GM21526 (cell line): ENCODE measurements around the gene EPC2.

Source experiments
- ATAC-seq: cut with Tn5 transposase; IDR thresholded peaks from one replicate; pipeline ENCODE4 v1.9.1; 2021; ENCODE audit warnings: moderate library complexity; ENCODE audit not compliant: unreplicated experiment, low FRiP score

The EPC2 gene, protein sequence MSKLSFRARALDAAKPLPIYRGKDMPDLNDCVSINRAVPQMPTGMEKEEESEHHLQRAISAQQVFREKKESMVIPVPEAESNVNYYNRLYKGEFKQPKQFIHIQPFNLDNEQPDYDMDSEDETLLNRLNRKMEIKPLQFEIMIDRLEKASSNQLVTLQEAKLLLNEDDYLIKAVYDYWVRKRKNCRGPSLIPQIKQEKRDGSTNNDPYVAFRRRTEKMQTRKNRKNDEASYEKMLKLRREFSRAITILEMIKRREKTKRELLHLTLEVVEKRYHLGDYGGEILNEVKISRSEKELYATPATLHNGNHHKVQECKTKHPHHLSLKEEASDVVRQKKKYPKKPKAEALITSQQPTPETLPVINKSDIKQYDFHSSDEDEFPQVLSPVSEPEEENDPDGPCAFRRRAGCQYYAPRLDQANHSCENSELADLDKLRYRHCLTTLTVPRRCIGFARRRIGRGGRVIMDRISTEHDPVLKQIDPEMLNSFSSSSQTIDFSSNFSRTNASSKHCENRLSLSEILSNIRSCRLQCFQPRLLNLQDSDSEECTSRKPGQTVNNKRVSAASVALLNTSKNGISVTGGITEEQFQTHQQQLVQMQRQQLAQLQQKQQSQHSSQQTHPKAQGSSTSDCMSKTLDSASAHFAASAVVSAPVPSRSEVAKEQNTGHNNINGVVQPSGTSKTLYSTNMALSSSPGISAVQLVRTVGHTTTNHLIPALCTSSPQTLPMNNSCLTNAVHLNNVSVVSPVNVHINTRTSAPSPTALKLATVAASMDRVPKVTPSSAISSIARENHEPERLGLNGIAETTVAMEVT

DNA sequence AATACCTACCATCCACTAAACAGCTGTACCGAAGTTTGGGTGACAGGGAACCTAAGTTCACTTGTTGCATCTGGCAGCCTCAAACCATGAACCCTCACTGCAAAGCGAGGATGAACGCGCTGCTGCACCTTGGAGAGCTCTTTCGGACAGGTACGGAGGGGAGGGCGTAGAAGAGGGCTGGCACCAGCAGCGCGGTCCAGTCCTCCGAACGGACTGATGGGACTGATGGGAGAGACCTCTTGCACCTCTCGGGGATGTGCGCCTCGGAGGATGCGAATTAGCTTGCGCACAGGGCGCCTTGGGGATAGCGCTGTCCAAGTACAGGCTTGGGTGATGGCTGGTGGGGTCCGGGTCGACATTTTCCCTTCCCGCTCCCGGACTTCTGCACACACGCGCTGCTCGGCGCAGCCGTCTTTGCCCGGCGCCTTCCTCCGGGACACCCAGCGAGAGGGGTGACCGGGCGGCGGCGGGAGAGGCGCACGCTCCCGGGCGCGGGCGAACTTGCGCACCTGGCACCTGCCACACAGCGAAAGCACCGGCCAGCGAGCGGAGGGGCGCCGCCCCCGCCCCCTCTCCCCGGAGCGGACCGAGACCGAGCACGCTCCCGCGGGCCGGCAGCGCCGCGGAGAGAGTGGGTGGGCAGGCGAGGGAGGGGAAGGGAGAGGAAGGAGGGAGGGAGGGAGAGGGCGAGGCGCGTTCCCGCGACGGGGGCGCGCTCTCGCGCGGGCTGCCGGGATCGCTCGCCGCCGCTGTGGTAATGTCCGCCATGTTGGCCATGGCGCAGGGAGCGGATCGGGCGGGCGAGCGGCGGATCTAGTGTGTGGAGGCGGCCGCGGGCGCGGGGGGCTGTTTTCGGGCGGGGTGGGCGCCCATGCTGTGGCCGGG, at the start of gene EPC2:
TSS of gene EPC2 (plus strand) at position 754 of the 885 bp plus-strand sequence. CDS start 267 bp downstream, outside the sequence.
- ATAC-seq, result peak; percentile 57

DNA sequence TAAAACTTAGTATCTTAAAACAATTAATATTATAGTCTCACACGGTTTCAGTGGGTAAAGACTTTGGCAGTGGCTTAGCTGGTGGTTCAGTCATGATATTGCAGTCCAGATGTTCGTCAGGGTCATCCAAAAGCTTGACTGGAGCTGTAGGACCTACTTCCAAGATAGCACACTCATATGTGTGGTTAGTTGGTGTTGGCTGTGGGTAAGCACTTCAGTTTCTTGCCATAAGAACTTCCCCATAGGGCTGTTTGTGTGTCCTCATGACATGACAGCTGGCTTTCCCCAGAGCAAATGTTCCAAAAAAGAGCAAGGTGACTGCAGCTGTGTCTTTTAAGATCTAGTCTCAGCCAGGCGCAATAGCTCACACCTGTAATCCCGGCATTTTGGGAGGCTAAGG, 48.5 kb upstream of the EPC2 start:
- no peak for ATAC-seq

DNA sequence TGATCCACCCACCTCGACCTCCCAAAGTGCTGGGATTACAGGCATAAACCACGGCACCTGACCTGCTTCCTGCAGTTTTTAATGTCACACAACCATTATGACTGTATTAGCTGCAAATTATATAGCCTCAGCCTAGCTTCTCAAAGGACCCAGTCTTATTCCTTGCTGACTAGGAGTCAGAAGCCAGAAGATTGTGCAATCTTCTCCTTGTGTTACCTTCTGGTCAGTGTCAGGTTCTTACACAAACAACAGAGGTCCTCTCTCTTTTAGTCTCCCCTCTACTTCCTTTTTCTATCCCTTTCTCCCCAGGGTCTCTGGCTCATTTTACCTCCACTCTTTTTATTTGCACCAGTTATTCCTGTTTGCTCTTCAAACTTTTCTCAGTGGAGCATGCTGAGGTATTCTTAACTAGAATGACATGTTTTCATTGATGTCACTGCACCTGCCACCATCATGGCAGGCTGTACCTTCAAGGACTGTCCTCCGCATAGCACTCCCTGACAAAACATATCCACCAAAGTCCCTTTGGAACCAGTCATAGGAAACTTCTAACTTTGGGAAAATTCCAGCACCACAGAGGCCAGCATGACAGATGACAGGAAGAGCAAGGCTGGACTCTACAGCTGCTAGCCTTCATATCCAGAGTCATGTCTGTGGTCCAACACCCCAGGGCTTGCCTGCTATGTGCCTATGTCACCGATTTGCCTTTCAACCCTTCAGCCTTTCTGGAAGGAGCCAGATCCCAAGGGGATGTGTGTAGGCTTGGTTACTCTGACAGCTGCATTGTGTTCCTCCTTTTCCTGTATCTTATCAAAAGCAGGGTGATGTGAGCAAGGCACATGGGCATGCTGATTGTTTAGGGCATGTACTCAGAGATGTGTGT, 45.2 kb upstream of the EPC2 start:
- no peak for ATAC-seq

DNA sequence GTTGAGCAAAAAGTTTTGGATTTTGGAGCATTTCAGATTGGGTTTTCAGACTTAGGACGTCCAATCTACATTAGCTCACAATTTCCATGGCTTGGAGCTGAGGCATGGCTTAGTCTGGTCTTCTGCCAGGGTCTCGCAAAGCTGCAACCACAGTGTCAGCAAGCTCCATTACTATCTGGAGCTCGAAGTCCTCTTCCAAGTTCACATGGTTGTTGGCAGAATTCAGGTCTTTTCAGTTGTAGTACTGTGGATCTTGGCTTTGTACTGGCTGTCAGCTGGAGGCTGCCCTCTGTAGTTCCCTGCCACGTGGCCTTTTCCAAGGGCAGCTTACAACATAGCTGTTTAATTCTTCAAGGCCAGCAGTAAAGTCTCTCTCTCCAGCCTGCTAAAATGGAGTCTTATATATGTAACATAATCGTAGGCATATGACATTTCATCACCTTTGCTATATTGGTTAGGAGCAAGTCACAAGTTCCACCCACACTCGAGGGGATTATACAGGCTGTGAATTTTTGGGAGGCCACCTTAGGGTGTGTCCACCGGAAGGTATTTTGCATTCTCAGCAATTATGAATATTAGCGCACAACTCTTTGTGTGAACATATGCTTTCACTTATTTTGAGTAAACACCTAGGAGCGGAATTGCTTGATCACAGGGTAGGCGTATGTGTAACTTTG, 41.5 kb upstream of the EPC2 start:
- ATAC-seq, result peak; percentile 34

DNA sequence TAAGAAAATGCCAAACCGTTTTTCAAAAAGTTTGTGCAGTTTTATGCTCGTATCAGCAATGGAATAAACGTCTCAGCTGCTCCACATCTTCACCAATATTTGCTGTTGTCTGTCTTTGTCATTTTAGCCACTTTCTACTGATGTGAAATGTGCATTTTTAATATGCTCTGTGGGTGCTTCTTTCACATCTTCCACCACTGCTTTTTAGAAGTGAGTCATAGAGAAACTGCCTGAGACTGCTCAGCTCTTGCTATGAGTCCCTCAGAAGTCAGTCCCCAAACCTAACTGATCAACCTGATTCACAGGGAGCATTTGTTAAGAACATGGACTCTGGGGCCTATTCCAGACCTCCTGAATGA, 41.0 kb upstream of the EPC2 start:
- ATAC-seq, result peak; percentile 99

DNA sequence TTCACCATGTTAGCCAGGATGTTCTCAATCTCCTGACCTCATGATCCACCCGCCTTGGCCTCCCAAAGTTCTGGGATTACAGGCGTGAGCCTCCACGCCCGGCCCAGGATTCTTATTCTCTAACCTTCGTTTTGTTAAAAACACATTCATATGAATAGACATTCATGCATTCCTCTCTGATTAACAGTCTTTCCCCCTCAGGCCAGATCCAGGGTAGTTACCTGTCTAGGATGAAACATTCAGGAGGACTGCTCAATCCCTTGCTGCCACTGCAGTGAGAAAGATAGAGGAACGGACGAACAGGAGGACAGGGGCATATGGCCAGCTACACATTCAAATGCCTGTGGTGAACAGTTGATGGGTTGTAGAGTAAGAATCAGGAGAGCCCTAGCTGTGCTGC, 39.6 kb upstream of the EPC2 start:
- ATAC-seq, result no peak

DNA sequence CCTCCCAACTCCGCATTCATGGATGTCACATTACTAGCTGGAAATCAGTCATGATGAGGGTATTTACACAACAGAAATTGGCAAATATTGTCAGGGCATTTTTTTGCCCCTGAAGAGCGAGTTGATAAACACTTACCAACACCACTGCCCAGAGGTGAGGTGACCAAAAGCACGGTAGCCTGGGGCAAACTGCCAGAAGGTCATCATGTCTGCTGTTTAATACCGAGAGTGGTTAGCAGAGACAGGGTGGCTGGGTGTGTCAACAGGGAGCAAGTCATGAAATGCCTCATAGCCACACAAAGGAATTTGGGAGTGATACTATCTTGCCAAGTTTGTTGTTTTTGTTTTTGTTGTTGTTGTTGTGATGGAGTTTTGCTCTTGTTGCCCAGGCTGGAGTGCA, 37.0 kb upstream of the EPC2 start:
- no peak for ATAC-seq

DNA sequence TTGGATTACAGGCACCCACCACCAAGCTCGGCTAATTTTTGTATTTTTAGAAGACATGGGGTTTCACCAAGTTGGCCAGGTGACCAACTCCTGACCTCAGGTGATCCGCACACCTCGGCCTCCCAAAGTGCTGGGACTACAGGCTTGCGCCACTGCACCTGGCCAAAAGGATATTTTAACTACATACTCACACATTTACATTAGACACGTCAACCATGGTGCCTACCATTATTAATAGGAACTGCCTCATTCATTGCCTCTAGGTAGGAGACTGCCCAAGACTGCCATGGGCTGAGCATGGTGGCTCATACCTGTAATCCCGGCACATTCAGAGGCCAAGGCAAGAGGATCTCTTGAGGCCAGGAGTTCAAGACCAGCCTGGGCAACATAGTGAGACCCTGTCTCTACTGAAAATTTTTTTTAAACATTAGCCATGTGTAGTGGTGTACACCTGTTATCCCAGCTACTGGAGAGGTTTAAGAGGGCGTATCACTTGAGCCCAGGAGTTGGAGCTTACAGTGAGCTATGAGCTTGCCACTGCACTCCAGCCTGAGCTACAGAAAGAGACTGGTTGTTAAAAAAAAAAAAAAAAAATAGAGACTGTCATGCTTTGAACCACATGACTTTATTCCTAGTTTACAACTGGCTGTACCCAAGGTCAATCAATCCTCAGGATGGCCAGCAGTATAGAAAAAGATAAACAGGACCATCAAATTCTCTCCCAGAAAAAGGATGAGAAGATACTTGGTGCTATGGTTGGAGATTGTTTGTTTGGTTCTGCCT, 31.1 kb upstream of the EPC2 start:
- ATAC-seq, result no peak

DNA sequence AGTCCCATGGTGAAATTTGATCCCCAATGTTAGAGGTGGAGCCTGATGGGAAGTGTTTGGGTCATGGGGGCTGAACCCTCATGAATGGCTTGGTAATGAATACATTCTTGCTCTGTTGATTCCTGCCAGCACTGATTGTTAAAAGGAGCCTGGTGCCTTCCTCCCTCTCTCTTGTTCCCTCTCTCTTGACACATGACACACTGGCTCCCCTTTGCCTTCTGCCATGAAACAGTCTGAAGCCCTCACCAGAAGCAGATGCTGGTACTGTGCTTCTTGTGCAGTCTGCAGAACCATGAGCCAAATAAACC, 30.6 kb upstream of the EPC2 start:
- peak; percentile 29 for ATAC-seq

DNA sequence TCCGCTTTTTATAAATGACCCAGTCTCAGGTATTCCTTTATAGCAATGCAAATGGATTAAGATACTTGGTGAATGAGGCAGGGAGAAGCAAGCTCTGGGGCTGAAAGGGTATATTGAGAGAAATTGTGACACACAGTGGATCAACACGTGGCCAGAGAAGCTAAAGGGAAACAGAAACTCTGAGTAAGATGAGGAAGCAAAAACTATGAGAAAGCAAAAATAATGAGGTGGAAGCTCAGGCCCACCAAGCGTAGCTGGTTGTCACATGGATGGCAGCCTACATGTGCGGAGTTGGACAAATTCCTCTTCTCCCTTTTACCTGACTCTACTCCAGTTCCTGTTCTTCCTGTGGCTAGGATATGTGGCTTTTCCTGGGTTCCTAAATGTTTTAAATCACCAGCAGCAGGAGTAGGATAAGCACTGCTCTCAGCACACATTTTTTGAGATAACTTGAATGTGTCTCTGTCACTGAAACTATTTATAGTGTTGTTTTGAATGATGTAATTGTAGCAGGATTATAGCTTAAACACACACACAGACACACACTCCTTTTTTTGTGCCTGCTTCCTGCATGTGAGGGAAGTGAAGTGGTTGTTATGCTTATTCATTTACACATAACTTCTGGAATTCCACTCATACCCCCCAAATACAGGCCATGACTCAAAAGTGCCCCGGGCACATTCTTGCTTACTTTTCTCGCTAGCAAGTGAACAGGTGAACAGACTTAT, 30.1 kb upstream of the EPC2 start:
- ATAC-seq, result peak; percentile 98

DNA sequence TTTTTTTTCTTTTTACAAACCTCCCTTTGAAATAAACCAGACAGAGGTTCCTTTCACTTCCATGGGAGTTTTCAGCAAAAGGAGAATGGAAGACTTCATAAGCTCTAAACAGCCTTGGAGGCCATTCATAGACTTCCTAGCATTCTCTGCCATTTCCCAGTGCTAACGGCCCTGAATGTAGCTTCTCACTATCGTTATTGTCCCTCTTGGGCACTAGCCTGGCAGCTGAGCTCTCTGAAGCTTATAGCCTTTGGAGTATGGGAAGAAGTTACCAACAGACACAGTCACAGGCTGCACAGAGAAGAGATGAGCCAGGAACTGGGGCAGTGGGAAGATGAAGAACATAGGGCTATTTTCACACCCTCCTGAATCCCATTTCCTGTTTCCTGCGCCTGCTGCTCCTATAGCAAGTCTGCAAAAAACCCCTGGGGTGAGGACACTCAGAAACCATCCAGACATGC, 29.1 kb upstream of the EPC2 start:
- no peak for ATAC-seq

DNA sequence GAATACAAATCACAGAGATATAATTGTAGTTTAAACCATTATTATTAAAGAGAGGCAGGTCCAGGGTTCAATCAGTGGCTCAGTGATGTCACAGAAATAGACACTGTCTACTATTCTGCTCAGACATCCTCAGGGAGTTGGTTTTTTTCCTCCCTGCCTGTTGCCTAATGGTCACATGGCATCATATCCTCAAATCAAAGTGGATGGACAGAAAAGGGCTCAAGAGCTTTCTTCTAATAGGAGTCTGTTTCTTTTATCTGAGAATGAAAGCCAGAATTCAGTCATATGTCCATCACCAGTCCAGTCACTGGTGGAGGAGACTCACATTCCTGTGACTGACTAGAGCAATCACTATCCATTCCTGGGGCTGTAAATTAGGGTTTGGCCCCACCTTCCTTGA, 27.9 kb upstream of the EPC2 start:
- no peak for ATAC-seq

DNA sequence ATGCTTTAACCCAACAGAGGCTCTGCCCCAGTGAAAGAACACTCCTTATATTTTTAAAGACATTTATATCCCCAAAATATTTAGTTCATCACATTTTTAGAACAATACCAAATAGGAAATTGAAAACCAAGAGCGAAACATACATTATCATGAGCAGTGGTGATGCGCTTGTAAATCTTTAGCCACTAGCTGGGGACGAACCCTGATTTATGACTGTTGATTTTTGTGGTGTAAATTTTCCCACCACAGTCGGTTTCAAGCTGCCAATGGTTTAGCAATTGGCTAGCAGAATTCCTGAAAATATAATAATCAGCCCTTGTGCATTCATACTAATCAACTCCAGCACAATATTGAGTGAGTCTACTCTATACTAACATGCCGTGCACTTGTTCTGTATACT, 27.3 kb upstream of the EPC2 start:
- no peak for ATAC-seq

DNA sequence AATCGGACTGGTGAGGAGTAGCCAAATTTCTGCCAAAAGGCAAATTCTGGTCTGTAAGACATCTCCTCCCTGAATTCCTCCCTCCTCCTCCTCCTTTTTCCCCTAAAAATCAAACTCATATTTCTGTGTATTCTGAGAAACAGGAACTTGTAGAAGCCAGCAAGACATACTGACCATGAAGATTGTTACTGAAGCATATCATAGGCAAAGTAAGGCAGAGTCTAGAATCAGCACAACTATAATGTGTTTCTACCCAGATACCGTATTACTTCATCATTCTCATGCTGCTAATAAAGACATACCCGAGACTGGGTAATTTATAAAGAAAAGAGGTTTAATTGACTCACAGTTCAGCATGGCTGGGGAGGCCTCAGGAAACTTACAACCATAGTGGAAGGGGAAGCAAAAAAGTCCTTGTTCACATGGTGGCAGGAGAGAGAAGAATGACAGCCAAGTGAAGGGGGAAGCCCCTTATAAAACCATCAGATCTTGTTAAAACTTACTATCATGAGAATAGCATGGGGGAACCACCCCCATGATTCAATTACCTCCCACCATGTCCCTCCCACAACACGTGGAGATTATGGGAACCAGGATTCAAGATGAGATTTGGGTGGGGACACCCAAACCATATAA, 24.9 kb upstream of the EPC2 start:
- ATAC-seq, result no peak

DNA sequence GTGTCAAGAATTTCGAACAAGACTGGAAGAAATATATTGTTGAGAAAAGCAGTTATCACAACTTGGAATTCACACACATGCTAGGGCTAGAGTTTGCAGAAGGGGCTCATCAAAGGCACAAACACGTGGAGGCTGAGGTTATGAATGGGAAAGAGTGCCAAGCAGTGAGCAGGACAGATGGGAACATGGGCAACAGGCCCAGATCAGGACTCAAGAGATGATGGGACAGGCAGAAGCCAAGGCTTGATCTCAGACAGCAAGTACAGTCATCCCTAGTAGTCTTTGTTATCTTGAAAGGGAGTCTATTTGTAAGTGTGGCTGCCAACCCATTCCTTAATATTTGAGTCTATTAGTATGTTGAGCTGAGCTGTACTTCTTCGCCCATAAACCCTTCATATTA, 22.2 kb upstream of the EPC2 start:
- ATAC-seq, result no peak

DNA sequence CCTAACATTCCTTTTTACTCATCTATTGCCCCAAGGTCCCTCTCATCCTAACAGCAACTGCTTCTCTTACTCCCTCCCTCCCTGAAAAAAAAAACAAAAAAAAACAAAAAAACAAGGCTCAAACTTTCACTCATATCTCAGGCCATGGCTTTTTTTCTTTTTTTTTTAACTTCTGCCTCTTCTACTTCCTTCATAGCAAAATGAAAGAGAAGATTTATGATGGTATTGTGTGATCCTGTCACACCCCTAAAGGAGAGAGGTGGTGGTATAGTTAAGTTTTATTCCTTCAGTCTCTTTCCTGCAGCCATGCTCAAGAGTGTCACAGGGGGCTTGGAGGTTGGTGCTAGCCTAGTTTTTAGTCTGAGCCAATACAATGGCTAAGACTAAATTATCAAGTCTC, 21.5 kb upstream of the EPC2 start:
- ATAC-seq, result no peak

DNA sequence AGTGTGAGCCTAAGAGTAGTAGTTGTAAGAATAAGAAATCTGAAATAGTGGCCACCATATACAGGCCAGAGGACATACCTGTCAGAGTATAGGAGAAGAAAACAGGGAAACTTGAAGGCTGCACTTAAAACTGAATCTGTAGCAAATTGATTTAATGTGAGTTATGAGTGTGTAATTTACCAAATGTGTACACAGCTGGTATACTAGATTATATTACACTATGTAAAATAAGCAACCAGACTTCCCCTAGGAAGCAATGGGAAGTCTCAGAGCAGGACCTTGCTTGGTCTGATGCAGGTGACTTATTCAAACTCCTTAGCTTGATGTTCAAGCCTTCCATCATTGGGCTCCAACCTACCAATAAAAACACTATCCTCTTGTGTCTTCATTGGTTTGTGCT, 17.3 kb upstream of the EPC2 start:
- ATAC-seq, result no peak

DNA sequence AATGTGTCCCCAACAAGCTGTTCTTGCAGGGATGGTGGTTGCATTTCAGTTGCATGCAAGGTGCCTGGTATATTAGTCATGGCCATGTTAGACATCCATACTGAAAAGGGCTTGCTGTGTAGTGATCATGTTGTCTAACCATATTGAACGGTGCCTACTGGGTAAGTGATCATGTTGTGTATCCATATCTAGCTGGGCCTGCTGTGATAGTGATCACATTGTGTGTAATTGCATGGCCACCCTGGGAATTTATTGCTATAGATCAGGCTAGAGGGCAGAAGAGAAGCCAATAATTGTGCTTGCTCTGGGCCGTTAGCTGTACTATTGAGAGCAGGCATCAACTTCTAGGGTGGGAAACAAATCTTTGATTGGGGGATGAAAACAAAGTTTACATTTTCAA, 9.8 kb upstream of the EPC2 start:
- ATAC-seq, result no peak
